ENCODE measurements around the gene DIS3. TPM values are rescaled to one million over a fixed set of nuclear protein-coding genes. Genes with fewer than 3 reads are reported as not detected.

Gene DIS3
- total RNA-seq, 1 experiment from 2014 or later, result 44.2 TPM

- CTCF ChIA-PET, result no interaction called here
- no peaks in the 10 kb centered on the region for H3K27me3 ChIP-seq (ENCODE audit: insufficient read depth, low read length)
- no peaks in the 10 kb centered on the region for H3K9me2 ChIP-seq (ENCODE audit: insufficient read depth)
- H3K4me1 ChIP-seq (ENCODE audit: control insufficient read depth in 1 of 2, insufficient read depth in 2 of 2, low read length in 2 of 2), result no peaks in the 10 kb centered on the region
- H3K79me2 ChIP-seq (ENCODE audit: insufficient read depth, low read length), result peaks cover 93% of the 10 kb centered on the region
- no peak overlapping the region for H3K4me2 ChIP-seq (ENCODE audit: low read length)
- no peak overlapping the region for H3K4me3 ChIP-seq (replicated peaks in 1 of 2; ENCODE audit: low read depth in 1 of 2, low read length in 2 of 2)
- TF ChIP-seq CBX3 (IDR thresholded peaks at IDR 0.05; ENCODE audit: low read depth) (no peak), EZH2phosphoT487 (IDR thresholded peaks at IDR 0.05; ENCODE audit: borderline replicate concordance) (no peak), REST (IDR thresholded peaks at IDR 0.05; ENCODE audit: low read depth) (no peak), CTCF (IDR thresholded peaks at IDR 0.05 in 2 of 3, conservative IDR thresholded peaks at IDR 0.05 in 1 of 3; ENCODE audit: borderline replicate concordance in 1 of 3, insufficient read depth in 1 of 3, low read depth in 2 of 3, low read length in 2 of 3) (no peak), POLR2AphosphoS5 (IDR thresholded peaks at IDR 0.05; ENCODE audit: low read depth, low read length) (no peak), SP1 (IDR thresholded peaks at IDR 0.05; ENCODE audit: low read depth) (no peak), YY1 (IDR thresholded peaks at IDR 0.05; ENCODE audit: extremely low read depth, insufficient replicate concordance, low read depth, low read length) (no peak), EGR1 (IDR thresholded peaks at IDR 0.05; ENCODE audit: low read depth) (no peak), FOSL1 (IDR thresholded peaks at IDR 0.05; ENCODE audit: low read depth) (no peak), ZFX (IDR thresholded peaks at IDR 0.05) (no peak), SIN3A (IDR thresholded peaks at IDR 0.05; ENCODE audit: low read depth) (no peak), RAD21 (IDR thresholded peaks at IDR 0.05; ENCODE audit: low read depth) (no peak), SRF (IDR thresholded peaks at IDR 0.05; ENCODE audit: low read depth) (no peak), CEBPB (IDR thresholded peaks at IDR 0.05; ENCODE audit: low read depth) (no peak), JUND (IDR thresholded peaks at IDR 0.05) (no peak), ZBTB33 (IDR thresholded peaks at IDR 0.05; ENCODE audit: extremely low read depth, insufficient replicate concordance, low read length) (no peak), MAX (IDR thresholded peaks at IDR 0.05) (no peak)
- BruUV-seq (replicated peaks), result no TSS peak
- ATAC-seq (no peak), DNase-seq (ENCODE audit: low read depth, low spot score) (no peak)
- POLR2A ChIA-PET, result no interaction called here
- no peak overlapping the region for H3K27ac ChIP-seq (ENCODE audit: low read depth, low read length)
- intact Hi-C loops (cut with micrococcal nuclease), result no loop called here
- H2AFZ ChIP-seq (ENCODE audit: low read depth, low read length, poor library complexity, severe bottlenecking), result no peak overlapping the region
- RAD21 ChIA-PET (ENCODE audit: low non-redundant PET in 1 of 2, low total read pairs in 2 of 2, uncharacterized antibody in 2 of 2, unreplicated experiment in 2 of 2), result no interaction called here
- no peaks in the 10 kb centered on the region for H3K9me3 ChIP-seq (ENCODE audit: control insufficient read depth in 1 of 2, insufficient read depth in 1 of 2, low read depth in 1 of 2, low read length in 2 of 2)
- H3K9ac ChIP-seq (ENCODE audit: low read length), result no peak overlapping the region
- H4K20me1 ChIP-seq (ENCODE audit: insufficient read depth), result no peaks in the 10 kb centered on the region
- H3K36me3 ChIP-seq (ENCODE audit: control insufficient read depth in 1 of 2, insufficient read depth in 2 of 2, low read length in 2 of 2), result peaks cover 32 to 38% of the 10 kb centered on the region in 2 experiments
Observed at GRCh38 chr13:72740015-72740414, 41.7 kb downstream of the DIS3 start.

Measured in HCT116 (cell line).